ENCODE data around the gene UBL3. TPM values are rescaled to one million over a fixed set of nuclear protein-coding genes. Genes with fewer than 3 reads are reported as not detected.

Gene UBL3
- polyA plus RNA-seq, 4 donors = 20.6 to 46.7 (median 42.1) TPM

DNA sequence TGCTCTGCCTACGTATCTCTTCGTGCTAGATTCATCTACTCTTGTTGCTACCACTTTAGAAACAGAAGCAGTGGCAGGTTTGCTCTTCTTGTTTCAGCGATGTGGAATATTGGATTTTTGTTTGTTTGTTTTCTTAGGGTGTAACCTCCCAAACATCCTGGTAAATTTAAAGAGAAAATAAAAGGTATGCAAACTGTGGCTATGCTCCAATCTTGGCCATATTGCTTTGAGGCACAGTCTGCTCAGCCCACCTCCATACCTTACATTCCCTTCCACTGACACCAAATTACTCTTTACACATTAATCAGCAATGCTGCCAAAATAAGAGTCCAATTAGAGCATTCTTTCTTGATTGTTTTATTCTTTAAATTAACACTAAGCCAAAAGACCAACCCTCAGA is 25.2 kb upstream of the UBL3 start:
- DNase-seq (no peak), FAIRE-seq (no peak)
- no peaks in the 10 kb centered on the region for H3K27me3 ChIP-seq (ENCODE audit: control insufficient read depth in 3 of 3, insufficient read depth in 3 of 3, low read length in 3 of 3)
- no peaks in the 10 kb centered on the region for H3K36me3 ChIP-seq (ENCODE audit: control insufficient read depth in 3 of 3, insufficient read depth in 2 of 3, low read depth in 1 of 3, low read length in 3 of 3)
- H3K27ac ChIP-seq (ENCODE audit: low read depth in 1 of 3, low read length in 2 of 3) = no peak overlapping the region
- H3K4me3 ChIP-seq (ENCODE audit: low read depth in 1 of 3, low read length in 3 of 3) = no peak overlapping the region
- H3K9me3 ChIP-seq (ENCODE audit: control insufficient read depth in 2 of 2, insufficient read depth in 1 of 2, low read depth in 1 of 2, low read length in 1 of 2) = no peaks in the 10 kb centered on the region
- H3K4me1 ChIP-seq (ENCODE audit: control insufficient read depth in 3 of 3, insufficient read depth in 2 of 3, low read depth in 1 of 3, low read length in 2 of 3) = peaks cover 0 to 19% (median 0%) of the 10 kb centered on the region in 3 donors
- WGBS, 3 donors = 84 to 86% (median 86%) methylated on average over 3 of the region's 3 CpGs

DNA sequence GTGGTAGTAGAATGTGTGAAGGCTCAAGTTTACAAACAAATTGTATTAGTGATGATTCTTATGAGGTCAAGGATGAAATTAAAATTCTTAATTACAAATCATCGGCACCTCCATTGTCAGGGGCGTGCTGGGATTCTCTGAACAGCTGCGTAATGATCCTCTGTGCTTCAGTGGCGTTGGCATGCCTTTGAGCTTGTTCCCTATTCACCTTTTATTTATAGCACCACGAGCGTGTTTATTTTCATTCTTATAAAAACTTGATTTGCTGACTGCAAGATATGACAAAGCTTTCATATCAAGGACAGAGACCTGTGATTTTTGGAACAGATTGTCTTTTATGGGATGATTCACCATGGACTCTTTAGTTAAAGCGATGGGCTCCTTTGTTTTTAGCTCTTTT is 18.2 kb upstream of the UBL3 start:
- no peaks in the 10 kb centered on the region for H3K27me3 ChIP-seq (ENCODE audit: control insufficient read depth in 3 of 3, insufficient read depth in 3 of 3, low read length in 3 of 3)
- DNase-seq (no peak), FAIRE-seq (no peak)
- no peaks in the 10 kb centered on the region for H3K36me3 ChIP-seq (ENCODE audit: control insufficient read depth in 3 of 3, insufficient read depth in 2 of 3, low read depth in 1 of 3, low read length in 3 of 3)
- H3K27ac ChIP-seq (ENCODE audit: low read depth in 1 of 3, low read length in 2 of 3) = no peak overlapping the region
- no peaks in the 10 kb centered on the region for H3K9me3 ChIP-seq (ENCODE audit: control insufficient read depth in 2 of 2, insufficient read depth in 1 of 2, low read depth in 1 of 2, low read length in 1 of 2)
- 89 to 94% (median 92%) methylated on average over 7 of the region's 7 CpGs for WGBS, 3 donors
- H3K4me3 ChIP-seq (ENCODE audit: low read depth in 1 of 3, low read length in 3 of 3) = no peak overlapping the region
- H3K4me1 ChIP-seq (ENCODE audit: control insufficient read depth in 3 of 3, insufficient read depth in 2 of 3, low read depth in 1 of 3, low read length in 2 of 3) = no peaks in the 10 kb centered on the region

DNA sequence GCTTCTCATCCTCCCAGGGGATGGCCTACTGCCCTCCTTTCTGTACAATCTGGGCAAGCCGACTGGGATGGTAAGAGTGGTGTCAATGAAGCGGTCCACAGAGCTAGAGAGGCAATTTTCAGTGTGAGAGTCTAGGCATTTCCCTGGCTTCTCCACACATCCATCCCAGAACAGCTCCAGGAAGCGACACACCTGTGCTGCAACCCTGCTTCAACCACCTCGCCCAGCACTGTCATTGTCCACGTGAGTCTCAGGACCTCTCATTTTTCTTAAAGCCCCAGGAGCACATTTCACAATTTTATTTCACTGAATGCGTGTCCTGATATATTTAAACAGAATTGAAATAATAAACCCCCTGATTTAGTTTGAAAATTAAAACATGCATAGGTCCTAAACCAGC is 15.5 kb upstream of the UBL3 start:
- Histone ChIP-seq H3K4me3 (ENCODE audit: low read depth in 1 of 3, low read length in 3 of 3) (no peak overlapping the region), H3K4me1 (ENCODE audit: control insufficient read depth in 3 of 3, insufficient read depth in 2 of 3, low read depth in 1 of 3, low read length in 2 of 3) (no peaks in the 10 kb centered on the region), H3K9me3 (ENCODE audit: control insufficient read depth in 2 of 2, insufficient read depth in 1 of 2, low read depth in 1 of 2, low read length in 1 of 2) (no peaks in the 10 kb centered on the region), H3K27me3 (ENCODE audit: control insufficient read depth in 3 of 3, insufficient read depth in 3 of 3, low read length in 3 of 3) (no peaks in the 10 kb centered on the region), H3K36me3 (ENCODE audit: control insufficient read depth in 3 of 3, insufficient read depth in 2 of 3, low read depth in 1 of 3, low read length in 3 of 3) (no peaks in the 10 kb centered on the region), H3K27ac (ENCODE audit: low read depth in 1 of 3, low read length in 2 of 3) (no peak overlapping the region)
- DNase-seq = no peak
- no peak for FAIRE-seq
- 48 to 68% (median 64%) methylated on average over 6 of the region's 6 CpGs for WGBS, 3 donors

DNA sequence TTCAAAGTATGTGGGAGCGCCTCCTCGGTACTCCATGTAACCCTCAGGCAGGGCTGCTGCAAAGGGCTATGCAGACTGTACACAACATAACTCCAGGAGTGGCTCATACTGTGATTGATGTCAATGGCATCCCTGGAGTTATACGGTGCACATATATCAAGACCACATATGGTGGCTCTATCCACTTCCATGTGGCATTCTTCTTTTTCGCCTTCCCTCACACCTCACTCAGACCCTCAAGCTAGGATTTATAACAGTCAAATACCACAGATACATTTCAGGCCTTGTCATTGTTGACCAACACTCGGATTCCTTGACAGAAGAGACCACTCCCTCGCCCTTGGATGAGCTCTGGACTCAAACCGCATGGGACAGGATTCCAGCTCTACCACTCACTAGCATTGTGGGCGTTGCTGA is 11.3 kb upstream of the UBL3 start:
- Histone ChIP-seq H3K27me3 (ENCODE audit: control insufficient read depth in 3 of 3, insufficient read depth in 3 of 3, low read length in 3 of 3) (no peaks in the 10 kb centered on the region), H3K4me3 (ENCODE audit: low read depth in 1 of 3, low read length in 3 of 3) (no peak overlapping the region), H3K36me3 (ENCODE audit: control insufficient read depth in 3 of 3, insufficient read depth in 2 of 3, low read depth in 1 of 3, low read length in 3 of 3) (no peaks in the 10 kb centered on the region), H3K4me1 (ENCODE audit: control insufficient read depth in 3 of 3, insufficient read depth in 2 of 3, low read depth in 1 of 3, low read length in 2 of 3) (no peaks in the 10 kb centered on the region), H3K9me3 (ENCODE audit: control insufficient read depth in 2 of 2, insufficient read depth in 1 of 2, low read depth in 1 of 2, low read length in 1 of 2) (no peaks in the 10 kb centered on the region), H3K27ac (ENCODE audit: low read depth in 1 of 3, low read length in 2 of 3) (no peak overlapping the region)
- FAIRE-seq (no peak), DNase-seq (no peak)
- 90 to 93% (median 90%) methylated on average over 8 of the region's 8 CpGs for WGBS, 3 donors

DNA sequence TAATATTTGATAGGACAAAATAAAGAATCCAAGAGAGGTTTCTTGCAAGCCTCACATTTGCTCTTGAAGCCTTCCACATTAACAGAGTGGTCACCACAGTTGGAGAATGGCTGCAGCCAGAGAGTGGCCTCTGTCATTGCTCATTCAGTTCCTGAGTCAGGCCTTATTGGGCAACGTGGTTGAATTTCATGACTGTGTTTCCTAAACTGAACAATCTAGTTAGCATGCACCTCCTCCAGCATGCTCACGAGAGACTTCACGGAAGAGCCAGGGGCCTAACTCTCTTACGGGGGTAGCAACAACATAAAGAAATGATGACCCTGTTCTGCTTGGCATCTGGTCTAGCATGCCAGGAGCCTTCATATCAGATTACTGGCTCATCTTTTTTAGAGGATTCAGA is 9.6 kb upstream of the UBL3 start:
- H3K4me1 ChIP-seq (ENCODE audit: control insufficient read depth in 3 of 3, insufficient read depth in 2 of 3, low read depth in 1 of 3, low read length in 2 of 3) = peaks cover 0 to 5% (median 0%) of the 10 kb centered on the region in 3 donors
- no peaks in the 10 kb centered on the region for H3K9me3 ChIP-seq (ENCODE audit: control insufficient read depth in 2 of 2, insufficient read depth in 1 of 2, low read depth in 1 of 2, low read length in 1 of 2)
- DNase-seq (no peak), FAIRE-seq (no peak)
- no peak overlapping the region for H3K27ac ChIP-seq (ENCODE audit: low read depth in 1 of 3, low read length in 2 of 3)
- 81 to 95% (median 91%) methylated on average over 4 of the region's 4 CpGs for WGBS, 3 donors
- no peak overlapping the region for H3K4me3 ChIP-seq (ENCODE audit: low read depth in 1 of 3, low read length in 3 of 3)
- no peaks in the 10 kb centered on the region for H3K36me3 ChIP-seq (ENCODE audit: control insufficient read depth in 3 of 3, insufficient read depth in 2 of 3, low read depth in 1 of 3, low read length in 3 of 3)
- H3K27me3 ChIP-seq (ENCODE audit: control insufficient read depth in 3 of 3, insufficient read depth in 3 of 3, low read length in 3 of 3) = no peaks in the 10 kb centered on the region

DNA sequence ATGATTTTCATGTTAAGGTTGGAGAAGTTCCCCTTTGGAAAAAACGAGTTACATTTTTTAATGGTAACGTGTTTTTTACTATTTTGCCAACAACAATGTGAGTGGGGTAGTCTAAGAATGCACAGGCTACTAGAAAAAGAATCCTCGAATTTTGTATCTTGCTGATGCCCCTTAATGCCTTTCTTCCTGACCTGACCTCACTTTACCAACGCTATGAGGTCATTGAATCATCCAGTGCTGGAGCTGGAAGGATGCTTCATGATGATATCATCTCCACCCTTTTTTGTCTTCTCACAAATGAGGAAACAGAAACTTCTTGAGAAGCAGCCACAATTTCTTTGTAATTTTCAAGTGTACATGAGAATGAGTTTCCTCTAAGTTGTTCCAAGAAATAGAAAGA is 8.2 kb upstream of the UBL3 start:
- FAIRE-seq (no peak), DNase-seq (no peak)
- H3K4me1 ChIP-seq (ENCODE audit: control insufficient read depth in 3 of 3, insufficient read depth in 2 of 3, low read depth in 1 of 3, low read length in 2 of 3) = peaks cover 0 to 5% (median 0%) of the 10 kb centered on the region in 3 donors
- no peaks in the 10 kb centered on the region for H3K27me3 ChIP-seq (ENCODE audit: control insufficient read depth in 3 of 3, insufficient read depth in 3 of 3, low read length in 3 of 3)
- no peak overlapping the region for H3K27ac ChIP-seq (ENCODE audit: low read depth in 1 of 3, low read length in 2 of 3)
- no peaks in the 10 kb centered on the region for H3K9me3 ChIP-seq (ENCODE audit: control insufficient read depth in 2 of 2, insufficient read depth in 1 of 2, low read depth in 1 of 2, low read length in 1 of 2)
- no peak overlapping the region for H3K4me3 ChIP-seq (ENCODE audit: low read depth in 1 of 3, low read length in 3 of 3)
- H3K36me3 ChIP-seq (ENCODE audit: control insufficient read depth in 3 of 3, insufficient read depth in 2 of 3, low read depth in 1 of 3, low read length in 3 of 3) = no peaks in the 10 kb centered on the region
- WGBS, 3 donors = 77 to 86% (median 84%) methylated on average over 4 of the region's 4 CpGs

DNA sequence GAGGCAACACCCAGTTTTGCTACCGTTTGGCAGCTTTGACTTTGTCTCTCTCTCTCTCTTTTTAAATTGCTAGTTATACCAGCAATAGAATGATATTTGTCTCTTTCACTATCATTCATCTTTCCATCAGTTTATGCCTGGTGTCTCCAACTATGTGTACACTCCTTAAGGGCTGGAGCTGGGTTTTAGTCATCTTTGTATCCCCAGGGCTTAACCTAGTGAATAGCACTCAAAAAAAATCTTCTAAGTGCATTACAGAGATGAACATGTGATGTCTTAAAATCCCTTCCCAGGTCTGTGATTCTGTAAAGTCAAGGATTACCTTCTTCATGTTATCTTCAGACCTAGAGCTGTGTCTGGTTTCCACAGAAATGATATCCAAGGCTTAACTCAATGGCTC is 7.8 kb upstream of the UBL3 start:
- no peak for FAIRE-seq
- Histone ChIP-seq H3K4me3 (ENCODE audit: low read depth in 1 of 3, low read length in 3 of 3) (no peak overlapping the region), H3K9me3 (ENCODE audit: control insufficient read depth in 2 of 2, insufficient read depth in 1 of 2, low read depth in 1 of 2, low read length in 1 of 2) (no peaks in the 10 kb centered on the region), H3K4me1 (ENCODE audit: control insufficient read depth in 3 of 3, insufficient read depth in 2 of 3, low read depth in 1 of 3, low read length in 2 of 3) (peaks cover 0 to 5% (median 0%) of the 10 kb centered on the region in 3 donors), H3K36me3 (ENCODE audit: control insufficient read depth in 3 of 3, insufficient read depth in 2 of 3, low read depth in 1 of 3, low read length in 3 of 3) (no peaks in the 10 kb centered on the region), H3K27ac (ENCODE audit: low read depth in 1 of 3, low read length in 2 of 3) (no peak overlapping the region), H3K27me3 (ENCODE audit: control insufficient read depth in 3 of 3, insufficient read depth in 3 of 3, low read length in 3 of 3) (no peaks in the 10 kb centered on the region)
- DNase-seq = no peak
- WGBS, 3 donors = 15 to 50% (median 28%) methylated on average over 1 of the region's 1 CpG

DNA sequence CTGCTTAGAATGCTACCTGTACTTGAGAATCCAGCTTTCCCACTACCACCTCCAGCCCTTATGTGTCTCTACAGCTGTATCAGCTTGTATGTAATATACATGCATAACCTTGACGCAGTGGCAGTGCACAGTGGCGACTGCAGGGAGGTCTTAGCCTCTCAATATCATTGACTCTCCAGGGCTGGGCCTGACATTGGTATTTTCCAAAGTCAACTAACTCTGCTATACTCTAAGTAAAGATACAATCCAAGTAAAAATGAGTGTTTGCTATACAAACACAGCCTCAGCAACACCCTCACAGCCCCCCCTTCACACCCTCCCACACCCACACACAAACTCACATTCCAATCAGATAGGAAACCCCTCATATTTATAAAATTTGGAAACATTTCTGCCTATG is 6.7 kb upstream of the UBL3 start:
- 91 to 95% (median 94%) methylated on average over 2 of the region's 2 CpGs for WGBS, 3 donors
- Histone ChIP-seq H3K27me3 (ENCODE audit: control insufficient read depth in 3 of 3, insufficient read depth in 3 of 3, low read length in 3 of 3) (no peaks in the 10 kb centered on the region), H3K4me1 (ENCODE audit: control insufficient read depth in 3 of 3, insufficient read depth in 2 of 3, low read depth in 1 of 3, low read length in 2 of 3) (peaks cover 0 to 5% (median 0%) of the 10 kb centered on the region in 3 donors), H3K4me3 (ENCODE audit: low read depth in 1 of 3, low read length in 3 of 3) (no peak overlapping the region), H3K27ac (ENCODE audit: low read depth in 1 of 3, low read length in 2 of 3) (no peak overlapping the region), H3K36me3 (ENCODE audit: control insufficient read depth in 3 of 3, insufficient read depth in 2 of 3, low read depth in 1 of 3, low read length in 3 of 3) (no peaks in the 10 kb centered on the region), H3K9me3 (ENCODE audit: control insufficient read depth in 2 of 2, insufficient read depth in 1 of 2, low read depth in 1 of 2, low read length in 1 of 2) (no peaks in the 10 kb centered on the region)
- no peak for DNase-seq
- no peak for FAIRE-seq

DNA sequence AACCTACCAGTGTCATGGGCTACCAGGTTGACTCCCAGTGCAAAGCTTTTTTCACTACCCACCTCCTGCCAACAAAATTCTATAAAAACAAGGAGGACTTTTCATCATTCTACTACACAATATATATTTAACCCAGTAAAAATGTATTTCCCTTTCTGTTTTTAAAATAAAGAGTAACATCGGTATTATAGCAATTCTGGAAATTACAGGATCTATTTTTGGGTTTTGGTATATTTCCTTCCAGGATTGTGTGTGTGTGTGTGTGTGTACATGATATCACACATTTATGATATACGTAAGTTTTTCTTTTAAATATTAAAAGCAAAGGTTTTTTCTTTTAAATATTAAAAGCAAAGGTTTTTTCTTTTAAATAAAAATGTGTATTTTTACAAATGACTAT is 6.0 kb upstream of the UBL3 start:
- DNase-seq (no peak), FAIRE-seq (no peak)
- no peak overlapping the region for H3K27ac ChIP-seq (ENCODE audit: low read depth in 1 of 3, low read length in 2 of 3)
- WGBS, 3 donors = 85 to 97% (median 88%) methylated on average over 2 of the region's 2 CpGs
- no peaks in the 10 kb centered on the region for H3K36me3 ChIP-seq (ENCODE audit: control insufficient read depth in 3 of 3, insufficient read depth in 2 of 3, low read depth in 1 of 3, low read length in 3 of 3)
- H3K27me3 ChIP-seq (ENCODE audit: control insufficient read depth in 3 of 3, insufficient read depth in 3 of 3, low read length in 3 of 3) = no peaks in the 10 kb centered on the region
- H3K4me1 ChIP-seq (ENCODE audit: control insufficient read depth in 3 of 3, insufficient read depth in 2 of 3, low read depth in 1 of 3, low read length in 2 of 3) = peaks cover 0 to 5% (median 0%) of the 10 kb centered on the region in 3 donors
- H3K9me3 ChIP-seq (ENCODE audit: control insufficient read depth in 2 of 2, insufficient read depth in 1 of 2, low read depth in 1 of 2, low read length in 1 of 2) = no peaks in the 10 kb centered on the region
- no peak overlapping the region for H3K4me3 ChIP-seq (ENCODE audit: low read depth in 1 of 3, low read length in 3 of 3)

Data from small intestine (tissue), 7 donors.